ENCODE measurements around the gene PLEKHN1. TPM values are rescaled to one million over a fixed set of nuclear protein-coding genes. Genes with fewer than 3 reads are reported as not detected.
A peak's percentile ranks its signal among the peaks of the same experiment; 100 is the strongest.

The PLEKHN1 gene
- total RNA-seq, 2 donors from 2014 or later, result not detected

DNA sequence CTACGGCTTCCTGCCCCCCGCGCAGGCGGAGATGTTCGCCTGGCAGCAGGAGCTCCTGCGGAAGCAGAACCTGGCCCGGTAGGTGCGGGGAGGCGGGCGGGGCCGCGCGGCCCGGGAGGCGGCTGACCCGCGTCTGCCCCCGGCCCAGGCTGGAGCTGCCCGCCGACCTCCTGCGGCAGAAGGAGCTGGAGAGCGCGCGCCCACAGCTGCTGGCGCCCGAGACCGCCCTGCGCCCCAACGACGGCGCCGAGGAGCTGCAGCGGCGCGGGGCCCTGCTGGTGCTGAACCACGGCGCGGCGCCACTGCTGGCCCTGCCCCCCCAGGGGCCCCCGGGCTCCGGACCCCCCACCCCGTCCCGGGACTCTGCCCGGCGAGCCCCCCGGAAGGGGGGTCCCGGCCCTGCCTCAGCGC lies 23.9 kb upstream of the PLEKHN1 start:
- 1% methylated on average over 43 of the region's 48 CpGs; no CpG with 5 or more reads in 1 of the 2 donors for WGBS, 2 donors
- Histone ChIP-seq H3K36me3 (replicated peaks in 1 of 2; ENCODE audit: insufficient read depth in 1 of 2, low read depth in 2 of 2) (peaks cover 5 to 7% of the 10 kb centered on the region in 2 donors), H3K9me3 (no peaks in the 10 kb centered on the region), H3K27ac (peak overlapping the region in 2 of 4 donors; percentile 13 to 53), H3K27me3 (peaks cover 0 to 26% of the 10 kb centered on the region in 2 donors), H3K4me1 (peaks cover 39% of the 10 kb centered on the region), H3K4me3 (no peak overlapping the region)
- TF ChIP-seq, protein P1, sequence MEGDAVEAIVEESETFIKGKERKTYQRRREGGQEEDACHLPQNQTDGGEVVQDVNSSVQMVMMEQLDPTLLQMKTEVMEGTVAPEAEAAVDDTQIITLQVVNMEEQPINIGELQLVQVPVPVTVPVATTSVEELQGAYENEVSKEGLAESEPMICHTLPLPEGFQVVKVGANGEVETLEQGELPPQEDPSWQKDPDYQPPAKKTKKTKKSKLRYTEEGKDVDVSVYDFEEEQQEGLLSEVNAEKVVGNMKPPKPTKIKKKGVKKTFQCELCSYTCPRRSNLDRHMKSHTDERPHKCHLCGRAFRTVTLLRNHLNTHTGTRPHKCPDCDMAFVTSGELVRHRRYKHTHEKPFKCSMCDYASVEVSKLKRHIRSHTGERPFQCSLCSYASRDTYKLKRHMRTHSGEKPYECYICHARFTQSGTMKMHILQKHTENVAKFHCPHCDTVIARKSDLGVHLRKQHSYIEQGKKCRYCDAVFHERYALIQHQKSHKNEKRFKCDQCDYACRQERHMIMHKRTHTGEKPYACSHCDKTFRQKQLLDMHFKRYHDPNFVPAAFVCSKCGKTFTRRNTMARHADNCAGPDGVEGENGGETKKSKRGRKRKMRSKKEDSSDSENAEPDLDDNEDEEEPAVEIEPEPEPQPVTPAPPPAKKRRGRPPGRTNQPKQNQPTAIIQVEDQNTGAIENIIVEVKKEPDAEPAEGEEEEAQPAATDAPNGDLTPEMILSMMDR (IDR thresholded peaks at IDR 0.05), result no peak
- no peak for TF ChIP-seq POLR2A (IDR thresholded peaks at IDR 0.05)
- ATAC-seq (no peak), DNase-seq (no peak)
- intact Hi-C loops (cut with DNase I), result no loop called here

- no peaks in the 10 kb centered on the region for H3K9me3 ChIP-seq
- H3K4me3 ChIP-seq, result no peak overlapping the region
- TF ChIP-seq, protein P1 (IDR thresholded peaks at IDR 0.05), result no peak
- TF ChIP-seq POLR2A (IDR thresholded peaks at IDR 0.05), result peak in 2 of 3 donors; percentile 16 to 22
- intact Hi-C loops (cut with DNase I), result no loop called here
- peaks cover 39% of the 10 kb centered on the region for H3K4me1 ChIP-seq
- H3K27me3 ChIP-seq, result peaks cover 0 to 26% of the 10 kb centered on the region in 2 donors
- H3K36me3 ChIP-seq (replicated peaks in 1 of 2; ENCODE audit: insufficient read depth in 1 of 2, low read depth in 2 of 2), result peaks cover 11% of the 10 kb centered on the region in 2 donors
- WGBS, 2 donors, result 8 to 10% methylated on average over 11 to 27 of the region's 27 CpGs
- DNase-seq, result peak in 3 of 4 donors; percentile 55 to 62 (median 58)
- peak overlapping the region in 2 of 4 donors; percentile 13 to 53 for H3K27ac ChIP-seq
- ATAC-seq, result peak; percentile 15
Observed at GRCh38 chr1:942864-943533, 23.3 kb upstream of the PLEKHN1 start.

- 64 to 68% methylated on average over 11 to 27 of the region's 27 CpGs for WGBS, 2 donors
- TF ChIP-seq, protein P1 (IDR thresholded peaks at IDR 0.05), result no peak
- no peak for TF ChIP-seq POLR2A (IDR thresholded peaks at IDR 0.05)
- no peak for DNase-seq
- no peak overlapping the region for H3K4me3 ChIP-seq
- intact Hi-C loops (cut with DNase I), result no loop called here
- H3K27ac ChIP-seq, result peak overlapping the region in 1 of 4 donors; percentile 12
- no peak for ATAC-seq
- H3K9me3 ChIP-seq, result no peaks in the 10 kb centered on the region
- peaks cover 39% of the 10 kb centered on the region for H3K4me1 ChIP-seq
- peaks cover 0 to 26% of the 10 kb centered on the region in 2 donors for H3K27me3 ChIP-seq
- peaks cover 16% of the 10 kb centered on the region in 2 donors for H3K36me3 ChIP-seq (replicated peaks in 1 of 2; ENCODE audit: insufficient read depth in 1 of 2, low read depth in 2 of 2)
Observed at GRCh38 chr1:943545-944340, 22.5 kb upstream of the PLEKHN1 start.

DNA sequence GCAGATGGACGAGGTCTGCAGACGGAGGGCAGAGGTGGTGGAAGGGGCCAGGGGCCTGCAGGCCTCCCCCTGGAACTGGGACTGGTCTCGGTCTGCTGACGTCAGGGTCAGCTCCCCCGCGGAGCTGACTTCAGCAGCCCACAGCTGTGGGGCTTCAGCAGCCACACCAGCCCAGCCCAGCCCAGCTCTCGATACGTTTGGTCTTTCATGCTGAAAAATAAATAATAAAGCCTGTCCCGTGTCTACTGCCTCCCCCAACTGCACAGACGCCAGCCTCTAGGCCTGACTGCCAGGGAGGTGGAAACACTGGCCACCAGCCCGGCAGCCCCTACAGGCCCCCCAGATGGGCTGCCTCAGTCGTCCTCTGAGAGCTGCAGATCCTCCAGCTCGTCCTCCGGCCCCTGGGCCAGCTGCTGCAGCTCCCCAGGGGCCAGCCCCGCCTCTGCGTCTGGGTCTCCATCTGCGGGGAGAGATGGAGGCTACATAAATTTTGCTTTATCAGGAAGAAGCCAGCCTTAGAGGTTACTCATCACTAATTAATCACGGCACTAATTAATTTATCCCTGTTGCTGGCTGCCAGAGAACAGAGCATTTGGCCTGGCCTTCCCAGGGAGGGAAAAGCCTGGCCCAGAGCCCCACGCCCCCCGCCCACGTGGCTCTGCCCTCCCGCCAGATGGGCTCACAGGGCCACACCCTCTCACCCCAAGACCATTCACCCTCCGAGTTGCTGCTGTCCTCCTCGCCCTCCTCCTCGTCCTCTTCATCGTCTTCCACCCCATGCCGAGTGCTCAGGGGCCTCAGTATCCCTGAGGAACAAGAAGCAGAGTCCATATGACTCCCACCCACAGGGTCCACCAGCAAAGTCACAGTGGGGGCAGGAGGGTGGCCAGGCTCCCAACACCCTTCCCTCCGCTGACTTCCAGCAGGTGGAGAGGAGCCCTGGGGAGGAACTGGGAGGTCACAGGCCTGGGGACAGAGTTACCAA lies 21.6 kb upstream of the PLEKHN1 start:
- H3K27ac ChIP-seq, result peak overlapping the region in 1 of 4 donors; percentile 12
- DNase-seq, result peak in 2 of 4 donors; percentile 22 to 34
- peaks cover 0 to 26% of the 10 kb centered on the region in 2 donors for H3K27me3 ChIP-seq
- no peak overlapping the region for H3K4me3 ChIP-seq
- WGBS, 2 donors, result 74 to 82% methylated on average over 27 to 28 of the region's 28 CpGs
- no peaks in the 10 kb centered on the region for H3K9me3 ChIP-seq
- no peak for ATAC-seq
- TF ChIP-seq, protein P1 (IDR thresholded peaks at IDR 0.05), result no peak
- no peak for TF ChIP-seq POLR2A (IDR thresholded peaks at IDR 0.05)
- H3K36me3 ChIP-seq (replicated peaks in 1 of 2; ENCODE audit: insufficient read depth in 1 of 2, low read depth in 2 of 2), result peaks cover 16 to 19% of the 10 kb centered on the region in 2 donors
- intact Hi-C loops (cut with DNase I), result no loop called here
- peaks cover 37% of the 10 kb centered on the region for H3K4me1 ChIP-seq
